ENCODE measurements around the gene EDEM2. TPM values are rescaled to one million over a fixed set of nuclear protein-coding genes. Genes with fewer than 3 reads are reported as not detected.

Gene EDEM2
- total RNA-seq: 14.6 and 21.7 TPM in 2 replicates

GRCh38 chr20:35146920-35147574 is at the start of gene EDEM2:
Gene EDEM2 (minus strand): TSS chr20:35147336. CDS start chr20:35147258, 78 bp downstream.

GRCh38 chr20:35171753-35172433 is 24.8 kb upstream of the EDEM2 start, which contains the start of gene PROCR:
Gene PROCR (plus strand): TSS chr20:35172072. CDS start chr20:35172155, 83 bp downstream.

GRCh38 chr20:35092524-35093266 is 54.4 kb downstream of the EDEM2 start, which contains the start of gene TRPC4AP:
Gene TRPC4AP (minus strand): TSS chr20:35092807. CDS start chr20:35092781, 26 bp downstream.

Other genes starting within 250 kb of the EDEM2 start
- 36.3 and 41.3 TPM in 2 replicates for gene GSS, start 191.5 kb downstream of the EDEM2 start, total RNA-seq
- 0.12 TPM in 1 of 2 replicates, not detected in the other for gene MYH7B, start 191.5 kb downstream of the EDEM2 start, total RNA-seq
- gene TRPC4AP, start 54.5 kb downstream of the EDEM2 start, total RNA-seq: 58.0 and 78.0 TPM in 2 replicates
- gene PROCR, start 24.7 kb upstream of the EDEM2 start, total RNA-seq: 25.7 and 70.1 TPM in 2 replicates
- 0.26 and 0.93 TPM in 2 replicates for gene MMP24, start 79.4 kb upstream of the EDEM2 start, total RNA-seq
- gene MMP24OS, start 130.8 kb upstream of the EDEM2 start, total RNA-seq: 19.1 and 33.4 TPM in 2 replicates
- gene EIF6, start 137.4 kb upstream of the EDEM2 start, total RNA-seq: 83.6 and 107 TPM in 2 replicates
- gene FAM83C, start 145.1 kb upstream of the EDEM2 start, total RNA-seq: not detected in 2 replicates

All from pericardium fibroblast (primary cell).